OCI-LY1 (cell line): ENCODE data around the gene ALOX5AP.

Source experiments
- H2AFZ ChIP-seq: fragments of 200-600 bp; sonication (generic), shearing (Covaris generic); 2 replicates; pipeline ENCODE4 v1.6.0; 2014; ENCODE audit warnings: antibody characterized with exemption, mild to moderate bottlenecking, low read length
- H3F3A ChIP-seq: fragments of 200-600 bp; sonication (generic), shearing (Covaris generic); 2 replicates; pipeline ENCODE4 v1.6.0; 2014; ENCODE audit warnings: mild to moderate bottlenecking, antibody characterized with exemption, low read length, moderate library complexity; ENCODE audit not compliant: insufficient read depth
- H3K27ac ChIP-seq: fragments of 200-600 bp; sonication (generic); 2 replicates; pipeline ENCODE4 v1.5.1; 2014; ENCODE audit warnings: low read length, mixed run types, mild to moderate bottlenecking, low read depth; ENCODE audit not compliant: poor library complexity, severe bottlenecking
- H3K27me3 ChIP-seq: fragments of 200-600 bp; sonication (generic); 2 replicates; pipeline ENCODE4 v1.6.0; 2014; ENCODE audit warnings: antibody characterized with exemption, mild to moderate bottlenecking, low read length, moderate library complexity; ENCODE audit not compliant: insufficient read depth
- H3K36me3 ChIP-seq: fragments of 200-600 bp; sonication (generic); 2 replicates; pipeline ENCODE4 v1.6.1; 2014; ENCODE audit warnings: mild to moderate bottlenecking, antibody characterized with exemption, low read length, moderate library complexity, mixed read lengths; ENCODE audit not compliant: insufficient read depth
- H3K4me1 ChIP-seq: fragments of 200-600 bp; sonication (generic); 2 replicates; pipeline ENCODE4 v1.5.1; 2014; ENCODE audit warnings: mild to moderate bottlenecking, low read length, moderate library complexity; ENCODE audit not compliant: insufficient read depth, severe bottlenecking
- H3K4me2 ChIP-seq: fragments of 200-600 bp; sonication (generic), shearing (Covaris generic); 2 replicates; pipeline ENCODE4 v1.6.1; 2014; ENCODE audit warnings: low read length
- H3K4me3 ChIP-seq: fragments of 200-600 bp; sonication (generic); 2 replicates; pipeline ENCODE4 v1.5.1; 2014; ENCODE audit warnings: low read length, low read depth, mild to moderate bottlenecking, mixed read lengths; ENCODE audit not compliant: poor library complexity, severe bottlenecking
- H3K79me2 ChIP-seq: fragments of 200-600 bp; shearing (Covaris generic); 2 replicates; pipeline ENCODE4 v1.6.1; 2016; ENCODE audit warnings: mixed run types, low read length, mixed read lengths; ENCODE audit not compliant: insufficient read depth
- H3K9ac ChIP-seq: fragments of 200-600 bp; sonication (generic), shearing (Covaris generic); 2 replicates; pipeline ENCODE4 v1.6.1; 2014; ENCODE audit warnings: mild to moderate bottlenecking, low read length, mixed read lengths
- H3K9me2 ChIP-seq: fragments of 200-600 bp; sonication (generic), shearing (Covaris generic); 2 replicates; pipeline ENCODE4 v1.6.1; 2014; ENCODE audit warnings: low read depth, mild to moderate bottlenecking, low read length, mixed read lengths
- H3K9me3 ChIP-seq: fragments of 200-600 bp; shearing (Covaris generic); 2 replicates; pipeline ENCODE4 v1.6.1; 2014; ENCODE audit warnings: low read length, mixed read lengths
- H4K20me1 ChIP-seq: fragments of 200-600 bp; sonication (generic), shearing (Covaris generic); 2 replicates; pipeline ENCODE4 v1.6.0; 2016; ENCODE audit warnings: mild to moderate bottlenecking, low read length; ENCODE audit not compliant: insufficient read depth
- EZH2 ChIP-seq: fragments of 200-600 bp; sonication (generic), shearing (Covaris generic); IDR thresholded peaks from 2 replicates; pipeline ENCODE4 v1.8.0; 2017; ENCODE audit warnings: borderline replicate concordance, mixed run types, mild to moderate bottlenecking, antibody characterized with exemption, low read length, moderate library complexity, mixed read lengths
- TF ChIP-seq, protein P1 (sequence below): fragments of 200-600 bp; sonication (generic), shearing (Covaris generic); IDR thresholded peaks from 2 replicates; pipeline ENCODE4 v1.5.1; 2017; ENCODE audit warnings: mild to moderate bottlenecking, antibody characterized with exemption, low read length, moderate library complexity, mixed read lengths

ALOX5AP gene

GRCh38 chr13:30698488-30699005 lies 36.8 kb upstream of the ALOX5AP start:
- TF ChIP-seq EZH2 = no peak
- TF ChIP-seq, protein P1, sequence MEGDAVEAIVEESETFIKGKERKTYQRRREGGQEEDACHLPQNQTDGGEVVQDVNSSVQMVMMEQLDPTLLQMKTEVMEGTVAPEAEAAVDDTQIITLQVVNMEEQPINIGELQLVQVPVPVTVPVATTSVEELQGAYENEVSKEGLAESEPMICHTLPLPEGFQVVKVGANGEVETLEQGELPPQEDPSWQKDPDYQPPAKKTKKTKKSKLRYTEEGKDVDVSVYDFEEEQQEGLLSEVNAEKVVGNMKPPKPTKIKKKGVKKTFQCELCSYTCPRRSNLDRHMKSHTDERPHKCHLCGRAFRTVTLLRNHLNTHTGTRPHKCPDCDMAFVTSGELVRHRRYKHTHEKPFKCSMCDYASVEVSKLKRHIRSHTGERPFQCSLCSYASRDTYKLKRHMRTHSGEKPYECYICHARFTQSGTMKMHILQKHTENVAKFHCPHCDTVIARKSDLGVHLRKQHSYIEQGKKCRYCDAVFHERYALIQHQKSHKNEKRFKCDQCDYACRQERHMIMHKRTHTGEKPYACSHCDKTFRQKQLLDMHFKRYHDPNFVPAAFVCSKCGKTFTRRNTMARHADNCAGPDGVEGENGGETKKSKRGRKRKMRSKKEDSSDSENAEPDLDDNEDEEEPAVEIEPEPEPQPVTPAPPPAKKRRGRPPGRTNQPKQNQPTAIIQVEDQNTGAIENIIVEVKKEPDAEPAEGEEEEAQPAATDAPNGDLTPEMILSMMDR = no peak

GRCh38 chr13:30700364-30700763 lies 35.0 kb upstream of the ALOX5AP start:
- no peaks in the 10 kb centered on the region for H3F3A ChIP-seq
- no peaks in the 10 kb centered on the region for H3K9me2 ChIP-seq
- no peak overlapping the region for H3K4me2 ChIP-seq
- H3K27ac ChIP-seq = no peak overlapping the region
- H3K9ac ChIP-seq = no peak overlapping the region
- H3K27me3 ChIP-seq = peaks cover 8% of the 10 kb centered on the region; the same call in 1 of the 2 replicates
- TF ChIP-seq EZH2 = no peak
- TF ChIP-seq, protein P1 = no peak
- no peaks in the 10 kb centered on the region for H3K9me3 ChIP-seq
- no peaks in the 10 kb centered on the region for H3K79me2 ChIP-seq
- H3K4me3 ChIP-seq = no peak overlapping the region
- no peaks in the 10 kb centered on the region for H3K36me3 ChIP-seq
- H2AFZ ChIP-seq = no peak overlapping the region
- H3K4me1 ChIP-seq = no peaks in the 10 kb centered on the region
- no peaks in the 10 kb centered on the region for H4K20me1 ChIP-seq

More at GRCh38 chr13:30698488-30699005, 36.8 kb upstream of the ALOX5AP start:
- H3K4me2 ChIP-seq = no peak overlapping the region
- no peak overlapping the region for H3K9ac ChIP-seq
- H3K9me2 ChIP-seq = no peaks in the 10 kb centered on the region
- no peaks in the 10 kb centered on the region for H3F3A ChIP-seq
- no peaks in the 10 kb centered on the region for H3K4me1 ChIP-seq
- no peak overlapping the region for H3K4me3 ChIP-seq
- H3K36me3 ChIP-seq = no peaks in the 10 kb centered on the region
- H3K27me3 ChIP-seq = peaks cover 8% of the 10 kb centered on the region; the same call in 1 of the 2 replicates
- no peaks in the 10 kb centered on the region for H3K79me2 ChIP-seq
- H3K9me3 ChIP-seq = no peaks in the 10 kb centered on the region
- H4K20me1 ChIP-seq = no peaks in the 10 kb centered on the region
- H3K27ac ChIP-seq = no peak overlapping the region
- no peak overlapping the region for H2AFZ ChIP-seq

GRCh38 chr13:30702006-30702405 lies 33.3 kb upstream of the ALOX5AP start:
- peaks cover 9% of the 10 kb centered on the region; the same call in 1 of the 2 replicates for H3K27me3 ChIP-seq
- H3F3A ChIP-seq = no peaks in the 10 kb centered on the region
- no peaks in the 10 kb centered on the region for H3K4me1 ChIP-seq
- no peak for TF ChIP-seq EZH2
- TF ChIP-seq, protein P1 = no peak
- no peaks in the 10 kb centered on the region for H3K36me3 ChIP-seq
- H3K79me2 ChIP-seq = no peaks in the 10 kb centered on the region
- H3K9me2 ChIP-seq = no peaks in the 10 kb centered on the region
- H3K4me2 ChIP-seq = no peak overlapping the region
- H2AFZ ChIP-seq = no peak overlapping the region
- no peak overlapping the region for H3K27ac ChIP-seq
- H3K9ac ChIP-seq = no peak overlapping the region
- no peaks in the 10 kb centered on the region for H4K20me1 ChIP-seq
- H3K4me3 ChIP-seq = no peak overlapping the region
- H3K9me3 ChIP-seq = no peaks in the 10 kb centered on the region
